Vagina (tissue), 2 donors: ENCODE measurements around the gene TECTB. TPM values are rescaled to one million over a fixed set of nuclear protein-coding genes. Genes with fewer than 3 reads are reported as not detected.

Experiments used
- DNase-seq, 2 donors: peaks; one replicate each; pipeline ENCODE4 v3.0.0-alpha.2; 2017; ENCODE audit errors: extremely low spot score in 2 of 2
- H3K27ac ChIP-seq: fragments of 200-600 bp; sonication (generic); one replicate; pipeline ENCODE4 v1.5.1; 2019
- H3K27me3 ChIP-seq: fragments of 200-600 bp; sonication (generic); one replicate; pipeline ENCODE4 v1.5.1; 2019
- H3K36me3 ChIP-seq, 2 donors: fragments of 200-600 bp; sonication (generic); one replicate each; pipeline ENCODE4 v1.5.1; 2017 to 2019
- H3K4me1 ChIP-seq: fragments of 200-600 bp; sonication (generic); one replicate; pipeline ENCODE4 v1.5.1; 2019
- H3K4me3 ChIP-seq, 2 donors: fragments of 200-600 bp; sonication (generic); 1 replicate in 1 of 2; 2 replicates in 1 of 2; pipeline ENCODE4 v1.5.1; 2016 to 2019
- H3K9me3 ChIP-seq: fragments of 200-600 bp; sonication (generic); one replicate; pipeline ENCODE4 v1.5.1; 2019
- POLR2A ChIP-seq, 2 donors: fragments of 450-650 bp; IDR thresholded peaks; one replicate each; pipeline ENCODE4 v1.6.1; 2017; ENCODE audit warnings: antibody characterized with exemption in 2 of 2, mild to moderate bottlenecking in 2 of 2, moderate library complexity in 2 of 2
- POLR2AphosphoS5 ChIP-seq, 2 donors: sonication (generic); formaldehyde crosslinking; IDR thresholded peaks; one replicate each; pipeline ENCODE4 v1.9.0; 2017; ENCODE audit warnings: antibody characterized with exemption in 2 of 2, mild to moderate bottlenecking in 2 of 2, low read depth in 1 of 2; ENCODE audit not compliant: insufficient read depth in 1 of 2
- intact Hi-C: fragments of 100-400 bp; cut with DNase I; formaldehyde crosslinking; loops from one replicate; pipeline ENCODE4 v1.15.1; 2023
- total RNA-seq: library from RNA; depleted of rRNA; stranded (reverse); fragments of >200 nt; gene quantifications from one replicate; pipeline ENCODE4 v1.2.3, GENCODE V29; 2016
- TF ChIP-seq, protein P1 (sequence below), 3 experiments: fragments of 450-650 bp in 2 of 3; fragments of 200-600 bp in 1 of 3; sonication (generic) in 1 of 3; IDR thresholded peaks; one replicate each; pipeline ENCODE4 v1.5.1; 2017 to 2019; ENCODE audit warnings: antibody characterized with exemption in 3 of 3, mild to moderate bottlenecking in 2 of 3, moderate library complexity in 2 of 3

The TECTB gene
- total RNA-seq, 1 donor from 2014 or later = not detected

GRCh38 chr10:112335111-112335867 lies 52.1 kb downstream of the TECTB start:
- Histone ChIP-seq H3K36me3 (no peaks in the 10 kb centered on the region), H3K27me3 (no peaks in the 10 kb centered on the region), H3K4me3 (no peak overlapping the region), H3K4me1 (no peaks in the 10 kb centered on the region), H3K9me3 (no peaks in the 10 kb centered on the region), H3K27ac (no peak overlapping the region)
- intact Hi-C loops = no loop called here
- TF ChIP-seq, protein P1, sequence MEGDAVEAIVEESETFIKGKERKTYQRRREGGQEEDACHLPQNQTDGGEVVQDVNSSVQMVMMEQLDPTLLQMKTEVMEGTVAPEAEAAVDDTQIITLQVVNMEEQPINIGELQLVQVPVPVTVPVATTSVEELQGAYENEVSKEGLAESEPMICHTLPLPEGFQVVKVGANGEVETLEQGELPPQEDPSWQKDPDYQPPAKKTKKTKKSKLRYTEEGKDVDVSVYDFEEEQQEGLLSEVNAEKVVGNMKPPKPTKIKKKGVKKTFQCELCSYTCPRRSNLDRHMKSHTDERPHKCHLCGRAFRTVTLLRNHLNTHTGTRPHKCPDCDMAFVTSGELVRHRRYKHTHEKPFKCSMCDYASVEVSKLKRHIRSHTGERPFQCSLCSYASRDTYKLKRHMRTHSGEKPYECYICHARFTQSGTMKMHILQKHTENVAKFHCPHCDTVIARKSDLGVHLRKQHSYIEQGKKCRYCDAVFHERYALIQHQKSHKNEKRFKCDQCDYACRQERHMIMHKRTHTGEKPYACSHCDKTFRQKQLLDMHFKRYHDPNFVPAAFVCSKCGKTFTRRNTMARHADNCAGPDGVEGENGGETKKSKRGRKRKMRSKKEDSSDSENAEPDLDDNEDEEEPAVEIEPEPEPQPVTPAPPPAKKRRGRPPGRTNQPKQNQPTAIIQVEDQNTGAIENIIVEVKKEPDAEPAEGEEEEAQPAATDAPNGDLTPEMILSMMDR (IDR thresholded peaks at IDR 0.05) = no peak
- TF ChIP-seq POLR2AphosphoS5 (IDR thresholded peaks at IDR 0.05; ENCODE audit: insufficient read depth in 1 of 2, low read depth in 1 of 2) = no peak
- TF ChIP-seq POLR2A (IDR thresholded peaks at IDR 0.05) = no peak
- DNase-seq = peak in 1 of 2 donors; percentile 10

DNA sequence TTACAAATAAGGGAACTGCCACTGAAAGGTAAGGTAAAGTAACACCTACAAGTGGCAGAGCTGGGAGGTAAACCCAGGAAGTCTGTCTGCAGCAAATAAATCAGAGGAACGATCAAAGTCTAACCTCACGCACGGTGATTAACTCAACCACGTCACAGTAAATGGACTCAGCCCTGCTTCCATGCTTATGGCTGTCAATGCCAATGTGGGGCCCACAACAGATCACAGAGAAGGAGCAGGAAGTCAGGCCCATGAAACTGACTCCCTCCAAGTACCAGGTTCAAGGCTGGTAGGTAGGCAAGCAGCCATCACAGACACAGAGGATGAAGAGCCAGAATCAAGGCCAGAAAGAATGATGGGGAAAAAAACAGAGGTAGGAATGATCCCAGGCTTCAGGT lies 52.7 kb downstream of the TECTB start:
- Histone ChIP-seq H3K27ac (no peak overlapping the region), H3K4me1 (no peaks in the 10 kb centered on the region), H3K36me3 (no peaks in the 10 kb centered on the region), H3K27me3 (no peaks in the 10 kb centered on the region), H3K9me3 (no peaks in the 10 kb centered on the region), H3K4me3 (no peak overlapping the region)
- TF ChIP-seq POLR2AphosphoS5 (IDR thresholded peaks at IDR 0.05; ENCODE audit: insufficient read depth in 1 of 2, low read depth in 1 of 2) (no peak), POLR2A (IDR thresholded peaks at IDR 0.05) (no peak)
- TF ChIP-seq, protein P1 (IDR thresholded peaks at IDR 0.05) = no peak
- DNase-seq = no peak
- intact Hi-C loops = no loop called here

DNA sequence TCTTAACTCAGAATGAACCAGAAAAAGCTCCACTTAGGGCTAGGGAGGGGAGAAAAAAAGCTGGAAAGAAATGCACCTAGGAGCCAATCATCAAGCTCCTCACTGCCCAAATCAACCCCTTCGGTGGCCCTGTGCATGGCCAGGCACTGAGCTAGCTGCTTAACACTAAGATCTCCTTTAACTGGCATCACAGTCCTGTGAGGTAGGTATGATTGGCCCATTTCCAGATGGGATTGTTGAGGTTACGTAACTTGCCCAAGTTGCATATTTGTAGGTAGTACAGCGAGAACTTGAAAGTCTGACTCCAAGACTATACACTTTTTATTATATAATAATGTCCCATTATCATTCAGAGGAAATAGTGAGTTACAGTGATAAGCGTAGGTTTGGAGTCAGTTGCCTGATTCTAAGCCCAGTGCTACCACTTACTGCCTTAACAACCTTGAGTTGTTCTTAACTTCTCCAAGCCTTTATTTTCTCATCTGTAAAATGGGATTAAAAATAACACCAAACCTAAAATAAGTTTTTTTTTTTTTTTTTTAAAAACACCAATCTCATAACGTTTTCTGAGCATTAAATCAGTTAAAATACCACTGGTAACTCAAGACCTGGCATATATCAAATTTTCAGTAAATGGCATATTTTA lies 53.5 kb downstream of the TECTB start:
- TF ChIP-seq POLR2A (IDR thresholded peaks at IDR 0.05) (no peak), POLR2AphosphoS5 (IDR thresholded peaks at IDR 0.05; ENCODE audit: insufficient read depth in 1 of 2, low read depth in 1 of 2) (no peak)
- TF ChIP-seq, protein P1 (IDR thresholded peaks at IDR 0.05) = no peak
- no peaks in the 10 kb centered on the region for H3K4me1 ChIP-seq
- no peak overlapping the region for H3K27ac ChIP-seq
- H3K9me3 ChIP-seq = no peaks in the 10 kb centered on the region
- intact Hi-C loops = no loop called here
- no peaks in the 10 kb centered on the region for H3K36me3 ChIP-seq
- no peak for DNase-seq
- H3K27me3 ChIP-seq = no peaks in the 10 kb centered on the region
- H3K4me3 ChIP-seq = no peak overlapping the region

DNA sequence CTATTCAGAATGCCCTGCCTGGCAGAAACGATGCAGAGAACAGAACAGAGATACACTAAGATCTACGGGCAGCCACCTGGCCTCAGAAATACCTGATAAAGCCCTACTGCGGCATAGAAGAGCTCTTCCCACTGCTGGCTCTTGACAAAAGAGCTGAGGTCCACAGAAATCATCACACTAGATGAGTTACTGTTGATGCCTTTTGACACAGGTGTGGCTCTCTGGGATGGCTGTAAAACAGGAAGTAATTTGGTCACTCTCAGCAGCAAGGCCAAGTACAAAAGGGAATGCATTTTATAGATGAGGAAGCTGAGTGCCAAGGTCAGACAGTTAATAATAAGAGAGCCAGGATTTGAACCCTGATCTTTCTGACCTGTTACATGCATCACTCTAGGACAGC lies 55.8 kb downstream of the TECTB start:
- Histone ChIP-seq H3K4me3 (no peak overlapping the region), H3K4me1 (no peaks in the 10 kb centered on the region), H3K9me3 (no peaks in the 10 kb centered on the region), H3K27me3 (no peaks in the 10 kb centered on the region), H3K27ac (no peak overlapping the region), H3K36me3 (no peaks in the 10 kb centered on the region)
- intact Hi-C loops = no loop called here
- TF ChIP-seq, protein P1 (IDR thresholded peaks at IDR 0.05) = no peak
- TF ChIP-seq POLR2AphosphoS5 (IDR thresholded peaks at IDR 0.05; ENCODE audit: insufficient read depth in 1 of 2, low read depth in 1 of 2) (no peak), POLR2A (IDR thresholded peaks at IDR 0.05) (no peak)
- peak in 1 of 2 donors; percentile 52 for DNase-seq

- H3K4me3 ChIP-seq = no peak overlapping the region
- no peaks in the 10 kb centered on the region for H3K9me3 ChIP-seq
- DNase-seq = peak in 1 of 2 donors; percentile 64
- no peaks in the 10 kb centered on the region for H3K27me3 ChIP-seq
- no peaks in the 10 kb centered on the region for H3K4me1 ChIP-seq
- intact Hi-C loops = no loop called here
- H3K36me3 ChIP-seq = no peaks in the 10 kb centered on the region
- no peak overlapping the region for H3K27ac ChIP-seq
- TF ChIP-seq POLR2AphosphoS5 (IDR thresholded peaks at IDR 0.05; ENCODE audit: insufficient read depth in 1 of 2, low read depth in 1 of 2) (no peak), POLR2A (IDR thresholded peaks at IDR 0.05) (no peak)
- TF ChIP-seq, protein P1 (IDR thresholded peaks at IDR 0.05) = no peak
Measured at GRCh38 chr10:112340601-112341000, 57.4 kb downstream of the TECTB start.
